Effector CD8-positive, alpha-beta T cell (primary cell): ENCODE measurements around the gene ZNF804A.

Source experiments
- DNase-seq: peaks from one replicate; lab custom pipeline; 2025; lab: John Stamatoyannopoulos, UW

ZNF804A gene

DNA sequence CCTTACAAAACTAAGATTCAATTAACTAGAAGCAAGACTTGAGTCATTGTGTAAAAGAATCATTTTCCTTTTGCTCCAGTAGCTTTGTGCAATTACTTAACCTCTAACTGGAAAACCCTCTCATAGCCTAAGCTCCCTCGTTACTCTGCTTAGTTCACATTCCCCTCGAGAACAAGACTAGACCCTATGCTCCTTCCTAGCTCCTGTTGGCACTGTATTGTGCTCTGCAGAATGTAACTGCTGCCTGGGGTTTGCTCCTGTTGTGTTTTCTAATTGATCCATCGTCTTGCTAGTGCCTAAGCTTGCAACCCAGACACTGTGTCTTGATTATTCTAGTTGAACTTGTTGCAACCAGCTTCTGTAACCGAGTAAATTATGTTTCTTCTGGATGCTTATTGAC, 347.0 kb downstream of the ZNF804A start:
- DNase-seq: no peak

DNA sequence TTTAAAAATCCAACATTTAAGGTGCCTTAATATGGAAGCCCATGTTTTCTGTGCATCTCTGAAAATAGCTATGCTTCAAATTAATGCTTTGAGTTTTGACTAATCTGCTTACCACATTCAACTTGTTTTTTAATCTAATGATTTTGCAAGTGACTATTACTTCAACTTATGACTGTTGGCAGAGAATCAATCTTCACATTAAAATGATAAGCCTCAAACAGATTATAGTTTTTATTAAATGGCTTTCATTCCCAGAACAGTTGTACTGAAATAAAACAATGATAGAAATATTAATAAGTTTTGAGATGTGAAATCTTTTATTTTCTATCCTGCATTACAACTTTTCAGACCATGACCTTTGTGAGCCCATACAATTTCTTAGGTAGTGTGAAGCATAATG, 347.5 kb downstream of the ZNF804A start:
- DNase-seq: no peak

DNA sequence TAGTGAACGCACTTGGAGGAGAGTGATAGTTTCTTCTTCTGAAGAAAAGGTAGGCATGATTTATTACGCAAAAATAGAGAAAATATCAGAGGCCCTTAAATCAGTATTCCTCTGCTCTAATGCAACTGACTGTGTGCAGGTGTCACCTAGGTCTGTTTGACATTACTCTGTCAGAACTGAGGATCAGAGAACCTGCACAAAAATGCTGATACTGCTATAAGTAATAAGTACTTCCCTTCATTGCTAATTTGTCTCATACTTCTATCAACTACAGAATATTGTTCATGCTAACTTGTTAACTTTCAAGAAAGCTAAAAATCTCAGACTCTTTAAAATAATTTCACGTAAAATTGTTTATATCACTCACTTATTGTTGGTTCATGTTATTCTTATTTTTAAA, 358.5 kb downstream of the ZNF804A start:
- DNase-seq: no peak

DNA sequence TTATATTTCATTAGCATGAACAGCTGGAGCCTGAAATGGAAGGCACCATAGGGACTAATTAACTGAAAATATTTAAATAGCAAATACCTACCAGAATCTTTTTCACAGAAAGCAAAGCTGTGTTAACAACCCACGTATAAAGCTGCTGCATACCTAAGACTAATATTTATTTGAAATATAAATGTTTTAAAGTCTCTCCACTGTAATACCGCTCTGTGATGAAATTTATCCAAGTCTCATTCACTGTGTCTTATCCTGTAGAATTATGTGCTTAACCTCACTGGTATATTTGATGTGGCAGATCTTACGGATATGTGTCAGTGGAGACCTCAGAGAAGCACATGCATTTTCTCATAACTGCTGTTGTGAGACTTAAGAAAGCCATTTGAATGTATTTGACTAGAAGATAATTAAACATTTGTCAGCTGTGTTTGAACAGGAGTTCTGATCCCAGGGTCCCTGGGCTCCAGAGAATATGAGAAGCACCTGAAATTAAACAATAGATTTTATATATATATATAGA, 373.3 kb downstream of the ZNF804A start:
- no peak for DNase-seq
